Left ventricle myocardium inferior (tissue), 1 donor: ENCODE results near the gene ABLIM2. TPM values are rescaled to one million over a fixed set of nuclear protein-coding genes. Genes with fewer than 3 reads are reported as not detected.

Experiments
- DNase-seq: peaks from one replicate; pipeline ENCODE4 v3.0.0-alpha.2; 2020
- H3K27ac ChIP-seq: fragments of 200-600 bp; replicated peaks from 2 replicates; pipeline ENCODE4 v1.8.0; 2021
- H3K27me3 ChIP-seq: fragments of 200-600 bp; 2 replicates; pipeline ENCODE4 v1.8.0; 2021; ENCODE audit warnings: low read depth
- H3K36me3 ChIP-seq: fragments of 200-600 bp; 2 replicates; pipeline ENCODE4 v1.8.0; 2021
- H3K4me1 ChIP-seq: fragments of 200-600 bp; 2 replicates; pipeline ENCODE4 v1.8.0; 2021
- H3K4me3 ChIP-seq: fragments of 200-600 bp; 2 replicates; pipeline ENCODE4 v1.8.0; 2021; ENCODE audit warnings: mild to moderate bottlenecking, moderate library complexity
- H3K9me3 ChIP-seq: fragments of 200-600 bp; replicated peaks from 2 replicates; pipeline ENCODE4 v1.8.0; 2021
- CTCF ChIP-seq: fragments of 200-600 bp; IDR thresholded peaks from 2 replicates; pipeline ENCODE4 v1.8.0; 2021; ENCODE audit warnings: antibody characterized with exemption, mild to moderate bottlenecking, borderline replicate concordance
- intact Hi-C: fragments of 100-400 bp; cut with micrococcal nuclease; formaldehyde crosslinking; loops from one replicate; pipeline ENCODE4 v1.11.0; 2022
- total RNA-seq: library from RNA; stranded (reverse); fragmentation: NEBNext Ultra II Directional; extraction: Animal tissue kit (Norgen Biotek cat#: 25700); gene quantifications from one replicate; pipeline ENCODE4 v1.2.1, GENCODE V29; 2021
- donor health status: DM: no; HTN: yes; CAD: no; lungs with severe emphysema.

Gene ABLIM2
- total RNA-seq, 1 donor from 2014 or later: 43.5 TPM

- Histone ChIP-seq H3K27me3 (no peaks in the 10 kb centered on the region), H3K4me1 (peaks cover 53% of the 10 kb centered on the region), H3K27ac (peak overlapping the region; percentile 84), H3K4me3 (no peak overlapping the region), H3K36me3 (no peaks in the 10 kb centered on the region), H3K9me3 (no peaks in the 10 kb centered on the region)
- TF ChIP-seq CTCF: no peak
- no peak for DNase-seq
- intact Hi-C loops: no loop called here
Observed at GRCh38 chr4:8113611-8114377, 44.8 kb downstream of the ABLIM2 start.

GRCh38 chr4:8112672-8113071 lies 45.9 kb downstream of the ABLIM2 start:
- no peaks in the 10 kb centered on the region for H3K27me3 ChIP-seq
- DNase-seq: no peak
- no peaks in the 10 kb centered on the region for H3K36me3 ChIP-seq
- no peak overlapping the region for H3K4me3 ChIP-seq
- peak overlapping the region; percentile 84 for H3K27ac ChIP-seq
- peaks cover 43% of the 10 kb centered on the region for H3K4me1 ChIP-seq
- H3K9me3 ChIP-seq: no peaks in the 10 kb centered on the region
- intact Hi-C loops: no loop called here
- no peak for TF ChIP-seq CTCF

GRCh38 chr4:8112036-8112576 lies 46.5 kb downstream of the ABLIM2 start:
- Histone ChIP-seq H3K27me3 (no peaks in the 10 kb centered on the region), H3K27ac (no peak overlapping the region), H3K9me3 (no peaks in the 10 kb centered on the region), H3K36me3 (no peaks in the 10 kb centered on the region), H3K4me1 (peaks cover 37% of the 10 kb centered on the region), H3K4me3 (no peak overlapping the region)
- DNase-seq: no peak
- intact Hi-C loops: no loop called here
- no peak for TF ChIP-seq CTCF

DNA sequence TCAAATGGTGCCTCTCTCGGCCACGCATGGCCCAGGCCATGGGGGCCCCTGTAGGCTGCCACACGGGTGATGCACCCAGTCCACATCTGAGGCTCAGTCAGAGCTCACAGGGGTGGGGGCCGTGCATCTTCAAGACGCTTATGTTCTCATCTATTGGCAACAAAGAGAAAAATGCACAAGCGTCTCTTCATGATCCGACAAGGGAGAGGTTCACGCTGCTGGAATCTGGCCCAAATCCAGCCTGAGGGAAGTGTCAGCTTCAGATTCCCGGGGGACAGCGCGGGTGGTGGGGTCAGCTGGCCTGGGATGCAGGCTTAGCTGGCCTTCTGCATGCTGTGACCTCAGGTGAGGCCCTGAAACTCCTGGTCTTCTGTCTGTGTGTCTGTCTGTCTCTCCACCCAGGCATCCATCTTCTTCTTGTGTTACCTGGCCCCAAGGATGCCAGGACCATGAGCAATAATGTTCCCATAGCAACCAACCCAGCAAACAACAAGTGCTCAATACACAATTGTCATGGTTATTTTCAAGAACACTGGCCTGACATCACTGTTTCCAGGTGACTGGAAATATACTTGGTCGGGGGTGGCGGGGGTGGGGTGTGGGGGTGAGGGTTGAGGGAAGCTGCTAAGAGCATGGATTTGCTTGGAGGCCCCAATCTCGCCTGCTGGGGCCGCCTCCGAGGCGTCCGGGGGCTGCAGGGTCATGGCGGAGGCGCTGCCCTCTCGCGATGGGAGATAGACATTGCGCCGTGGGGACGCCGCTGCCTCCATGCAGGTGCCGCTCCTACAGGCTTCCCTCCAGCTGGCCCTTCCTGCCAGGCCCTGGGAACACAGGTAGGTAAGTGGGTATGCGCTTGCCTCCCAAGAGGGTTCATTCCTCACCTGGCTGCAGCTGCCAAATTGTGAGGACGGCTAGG lies 48.3 kb downstream of the ABLIM2 start:
- peaks cover 29% of the 10 kb centered on the region for H3K4me1 ChIP-seq
- no peak overlapping the region for H3K27ac ChIP-seq
- no peaks in the 10 kb centered on the region for H3K36me3 ChIP-seq

More for the DNA sequence above, 48.3 kb downstream of the ABLIM2 start:
- H3K4me3 ChIP-seq: no peak overlapping the region
- H3K9me3 ChIP-seq: no peaks in the 10 kb centered on the region
- TF ChIP-seq CTCF: no peak
- H3K27me3 ChIP-seq: no peaks in the 10 kb centered on the region
- intact Hi-C loops: no loop called here
- DNase-seq: no peak
